ENCODE measurements around the gene FAM210B. TPM values are rescaled to one million over a fixed set of nuclear protein-coding genes. Genes with fewer than 3 reads are reported as not detected.

Gene FAM210B
- total and polyA plus RNA-seq, 9 of the 15 experiments (the other 6 are each of a cell fraction or from before 2014, with no cell fraction given), result 12.1 to 87.3 (median 47.6) TPM

DNA sequence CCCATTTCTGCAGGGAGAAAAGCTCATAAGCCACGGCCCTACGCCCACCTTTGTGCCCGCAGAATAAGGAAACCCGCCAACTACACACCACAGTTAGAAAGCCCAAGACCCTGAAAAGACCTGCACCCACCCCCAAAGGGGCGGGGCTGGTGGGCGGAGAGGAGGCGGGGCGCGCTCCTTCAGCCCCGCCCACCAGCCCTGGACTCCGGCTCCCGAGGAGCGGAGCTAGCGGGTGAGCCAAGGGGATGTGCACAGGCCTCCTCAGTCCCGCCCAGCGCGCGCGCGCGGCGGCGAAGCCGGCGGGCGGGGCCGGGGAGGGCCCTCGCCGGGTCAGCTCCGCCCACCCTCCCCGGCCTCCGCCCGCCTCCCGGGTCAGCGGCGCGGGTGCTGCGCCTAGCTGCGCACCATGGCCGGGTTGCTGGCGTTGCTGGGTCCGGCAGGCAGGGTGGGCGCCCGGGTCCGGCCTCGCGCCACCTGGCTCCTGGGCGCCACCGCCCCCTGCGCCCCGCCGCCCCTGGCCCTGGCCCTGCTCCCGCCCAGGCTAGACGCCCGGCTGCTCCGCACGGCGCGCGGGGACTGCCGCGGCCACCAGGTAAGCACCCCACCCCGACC lies at the start of gene FAM210B (continued):
- no peak for TF ChIP-seq ESRRA (IDR thresholded peaks at IDR 0.05; ENCODE audit: borderline replicate concordance, low read depth)
- TF ChIP-seq, protein P1, sequence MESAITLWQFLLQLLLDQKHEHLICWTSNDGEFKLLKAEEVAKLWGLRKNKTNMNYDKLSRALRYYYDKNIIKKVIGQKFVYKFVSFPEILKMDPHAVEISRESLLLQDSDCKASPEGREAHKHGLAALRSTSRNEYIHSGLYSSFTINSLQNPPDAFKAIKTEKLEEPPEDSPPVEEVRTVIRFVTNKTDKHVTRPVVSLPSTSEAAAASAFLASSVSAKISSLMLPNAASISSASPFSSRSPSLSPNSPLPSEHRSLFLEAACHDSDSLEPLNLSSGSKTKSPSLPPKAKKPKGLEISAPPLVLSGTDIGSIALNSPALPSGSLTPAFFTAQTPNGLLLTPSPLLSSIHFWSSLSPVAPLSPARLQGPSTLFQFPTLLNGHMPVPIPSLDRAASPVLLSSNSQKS (CRISPR knock-in tag; IDR thresholded peaks at IDR 0.05), result no peak
- TF ChIP-seq, protein P2, sequence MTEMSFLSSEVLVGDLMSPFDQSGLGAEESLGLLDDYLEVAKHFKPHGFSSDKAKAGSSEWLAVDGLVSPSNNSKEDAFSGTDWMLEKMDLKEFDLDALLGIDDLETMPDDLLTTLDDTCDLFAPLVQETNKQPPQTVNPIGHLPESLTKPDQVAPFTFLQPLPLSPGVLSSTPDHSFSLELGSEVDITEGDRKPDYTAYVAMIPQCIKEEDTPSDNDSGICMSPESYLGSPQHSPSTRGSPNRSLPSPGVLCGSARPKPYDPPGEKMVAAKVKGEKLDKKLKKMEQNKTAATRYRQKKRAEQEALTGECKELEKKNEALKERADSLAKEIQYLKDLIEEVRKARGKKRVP (CRISPR knock-in tag; IDR thresholded peaks at IDR 0.05), result no peak
- no peak for TF ChIP-seq SAFB2 (IDR thresholded peaks at IDR 0.05; ENCODE audit: borderline replicate concordance, low read depth, low read length, severe bottlenecking)
- TF ChIP-seq, protein P3, sequence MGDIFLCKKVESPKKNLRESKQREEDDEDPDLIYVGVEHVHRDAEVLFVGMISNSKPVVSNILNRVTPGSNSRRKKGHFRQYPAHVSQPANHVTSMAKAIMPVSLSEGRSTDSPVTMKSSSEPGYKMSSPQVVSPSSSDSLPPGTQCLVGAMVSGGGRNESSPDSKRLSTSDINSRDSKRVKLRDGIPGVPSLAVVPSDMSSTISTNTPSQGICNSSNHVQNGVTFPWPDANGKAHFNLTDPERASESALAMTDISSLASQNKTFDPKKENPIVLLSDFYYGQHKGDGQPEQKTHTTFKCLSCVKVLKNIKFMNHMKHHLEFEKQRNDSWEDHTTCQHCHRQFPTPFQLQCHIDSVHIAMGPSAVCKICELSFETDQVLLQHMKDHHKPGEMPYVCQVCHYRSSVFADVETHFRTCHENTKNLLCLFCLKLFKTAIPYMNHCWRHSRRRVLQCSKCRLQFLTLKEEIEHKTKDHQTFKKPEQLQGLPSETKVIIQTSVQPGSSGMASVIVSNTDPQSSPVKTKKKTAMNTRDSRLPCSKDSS (IDR thresholded peaks at IDR 0.05; ENCODE audit: low read depth, partially characterized antibody), result no peak
- TF ChIP-seq U2AF2 (optimal IDR thresholded peaks at IDR 0.05; ENCODE audit: low read depth, low read length), result no peak
- TF ChIP-seq, protein P4, sequence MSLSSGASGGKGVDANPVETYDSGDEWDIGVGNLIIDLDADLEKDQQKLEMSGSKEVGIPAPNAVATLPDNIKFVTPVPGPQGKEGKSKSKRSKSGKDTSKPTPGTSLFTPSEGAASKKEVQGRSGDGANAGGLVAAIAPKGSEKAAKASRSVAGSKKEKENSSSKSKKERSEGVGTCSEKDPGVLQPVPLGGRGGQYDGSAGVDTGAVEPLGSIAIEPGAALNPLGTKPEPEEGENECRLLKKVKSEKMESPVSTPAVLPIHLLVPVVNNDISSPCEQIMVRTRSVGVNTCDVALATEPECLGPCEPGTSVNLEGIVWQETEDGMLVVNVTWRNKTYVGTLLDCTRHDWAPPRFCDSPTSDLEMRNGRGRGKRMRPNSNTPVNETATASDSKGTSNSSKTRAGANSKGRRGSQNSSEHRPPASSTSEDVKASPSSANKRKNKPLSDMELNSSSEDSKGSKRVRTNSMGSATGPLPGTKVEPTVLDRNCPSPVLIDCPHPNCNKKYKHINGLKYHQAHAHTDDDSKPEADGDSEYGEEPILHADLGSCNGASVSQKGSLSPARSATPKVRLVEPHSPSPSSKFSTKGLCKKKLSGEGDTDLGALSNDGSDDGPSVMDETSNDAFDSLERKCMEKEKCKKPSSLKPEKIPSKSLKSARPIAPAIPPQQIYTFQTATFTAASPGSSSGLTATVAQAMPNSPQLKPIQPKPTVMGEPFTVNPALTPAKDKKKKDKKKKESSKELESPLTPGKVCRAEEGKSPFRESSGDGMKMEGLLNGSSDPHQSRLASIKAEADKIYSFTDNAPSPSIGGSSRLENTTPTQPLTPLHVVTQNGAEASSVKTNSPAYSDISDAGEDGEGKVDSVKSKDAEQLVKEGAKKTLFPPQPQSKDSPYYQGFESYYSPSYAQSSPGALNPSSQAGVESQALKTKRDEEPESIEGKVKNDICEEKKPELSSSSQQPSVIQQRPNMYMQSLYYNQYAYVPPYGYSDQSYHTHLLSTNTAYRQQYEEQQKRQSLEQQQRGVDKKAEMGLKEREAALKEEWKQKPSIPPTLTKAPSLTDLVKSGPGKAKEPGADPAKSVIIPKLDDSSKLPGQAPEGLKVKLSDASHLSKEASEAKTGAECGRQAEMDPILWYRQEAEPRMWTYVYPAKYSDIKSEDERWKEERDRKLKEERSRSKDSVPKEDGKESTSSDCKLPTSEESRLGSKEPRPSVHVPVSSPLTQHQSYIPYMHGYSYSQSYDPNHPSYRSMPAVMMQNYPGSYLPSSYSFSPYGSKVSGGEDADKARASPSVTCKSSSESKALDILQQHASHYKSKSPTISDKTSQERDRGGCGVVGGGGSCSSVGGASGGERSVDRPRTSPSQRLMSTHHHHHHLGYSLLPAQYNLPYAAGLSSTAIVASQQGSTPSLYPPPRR (CRISPR knock-in tag; IDR thresholded peaks at IDR 0.05; ENCODE audit: borderline replicate concordance), result no peak
- no peak for TF ChIP-seq THRAP3 (IDR thresholded peaks at IDR 0.05; ENCODE audit: borderline replicate concordance)
- TF ChIP-seq, protein P5, sequence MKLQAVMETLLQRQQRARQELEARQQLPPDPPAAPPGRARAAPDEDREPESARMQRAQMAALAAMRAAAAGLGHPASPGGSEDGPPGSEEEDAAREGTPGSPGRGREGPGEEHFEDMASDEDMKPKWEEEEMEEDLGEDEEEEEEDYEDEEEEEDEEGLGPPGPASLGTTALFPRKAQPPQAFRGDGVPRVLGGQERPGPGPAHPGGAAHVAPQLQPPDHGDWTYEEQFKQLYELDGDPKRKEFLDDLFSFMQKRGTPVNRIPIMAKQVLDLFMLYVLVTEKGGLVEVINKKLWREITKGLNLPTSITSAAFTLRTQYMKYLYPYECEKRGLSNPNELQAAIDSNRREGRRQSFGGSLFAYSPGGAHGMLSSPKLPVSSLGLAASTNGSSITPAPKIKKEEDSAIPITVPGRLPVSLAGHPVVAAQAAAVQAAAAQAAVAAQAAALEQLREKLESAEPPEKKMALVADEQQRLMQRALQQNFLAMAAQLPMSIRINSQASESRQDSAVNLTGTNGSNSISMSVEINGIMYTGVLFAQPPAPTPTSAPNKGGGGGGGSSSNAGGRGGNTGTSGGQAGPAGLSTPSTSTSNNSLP (IDR thresholded peaks at IDR 0.05; ENCODE audit: borderline replicate concordance, low read depth, low read length), result no peak
- peak; percentile 73 for TF ChIP-seq POLR2G (IDR thresholded peaks at IDR 0.05; ENCODE audit: low read depth, low read length)
- TF ChIP-seq SMAD1 (IDR thresholded peaks at IDR 0.05; ENCODE audit: low read depth, low read length, partially characterized antibody), result no peak
- no peak for TF ChIP-seq CREB1 (IDR thresholded peaks at IDR 0.05)
- TF ChIP-seq CREB1 (CRISPR knock-in tag; IDR thresholded peaks at IDR 0.05), result no peak
- no peak for TF ChIP-seq RBM39 (optimal IDR thresholded peaks at IDR 0.05; ENCODE audit: low read depth, low read length)
- no peak for TF ChIP-seq HOXB6 (CRISPR knock-in tag; IDR thresholded peaks at IDR 0.05; ENCODE audit: borderline replicate concordance)
- no peak for TF ChIP-seq ZNF174 (CRISPR knock-in tag; IDR thresholded peaks at IDR 0.05)
- no peak for TF ChIP-seq PTTG1 (tag; IDR thresholded peaks at IDR 0.05; ENCODE audit: low read depth)
- no peak for TF ChIP-seq MAFF (IDR thresholded peaks at IDR 0.05; ENCODE audit: low read length)
